DND-41 (cell line): Measurements from ENCODE around the gene UTF1.

ENCODE experiments used
- ATAC-seq: fragments of 200-7000 bp; cut with Tn5 transposase; 3 replicates; pipeline ENCODE4 v1.9.1; 2021; ENCODE audit warnings: low read depth; ENCODE audit not compliant: insufficient read depth
- DNase-seq: peaks from one replicate; pipeline ENCODE4 v3.0.0-alpha.2; 2020
- H2AFZ ChIP-seq: 2 replicates; pipeline ENCODE4 v1.6.0; 2012; ENCODE audit warnings: low read depth, low read length
- H3K27ac ChIP-seq: 2 replicates; pipeline ENCODE4 v1.5.1; 2012; ENCODE audit warnings: low read length, inconsistent platforms
- H3K27me3 ChIP-seq: fragments of 200-600 bp; sonication (generic); 2 replicates; pipeline ENCODE4 v1.6.0; 2012; ENCODE audit warnings: low read length, mild to moderate bottlenecking, inconsistent platforms; ENCODE audit not compliant: insufficient read depth, poor library complexity
- H3K36me3 ChIP-seq: 2 replicates; pipeline ENCODE4 v1.5.1; 2012; ENCODE audit warnings: low read length, inconsistent platforms; ENCODE audit not compliant: insufficient read depth
- H3K4me1 ChIP-seq: 2 replicates; pipeline ENCODE4 v1.5.1; 2012; ENCODE audit warnings: mild to moderate bottlenecking, low read length; ENCODE audit not compliant: insufficient read depth
- H3K4me2 ChIP-seq: 2 replicates; pipeline ENCODE4 v1.6.0; 2012; ENCODE audit warnings: mild to moderate bottlenecking, moderate library complexity, low read length, inconsistent platforms; ENCODE audit not compliant: insufficient read depth
- H3K4me3 ChIP-seq, 2 experiments: fragments of 200-600 bp in 1 of 2; shearing (Covaris generic) in 1 of 2; 2 replicates each; pipeline ENCODE4 v1.5.1; 2012 to 2016; ENCODE audit warnings: inconsistent platforms in 2 of 2, low read length in 2 of 2, mild to moderate bottlenecking in 2 of 2, low read depth in 1 of 2, moderate library complexity in 1 of 2
- H3K79me2 ChIP-seq: 2 replicates; pipeline ENCODE4 v1.6.0; 2012; ENCODE audit warnings: low read length, inconsistent platforms; ENCODE audit not compliant: insufficient read depth
- H3K9ac ChIP-seq: 2 replicates; pipeline ENCODE4 v1.6.0; 2012; ENCODE audit warnings: low read depth, mild to moderate bottlenecking, inconsistent platforms, low read length, moderate library complexity
- H3K9me3 ChIP-seq: 2 replicates; pipeline ENCODE4 v1.5.1; 2012; ENCODE audit warnings: low read length, moderate library complexity, mild to moderate bottlenecking, inconsistent platforms; ENCODE audit not compliant: insufficient read depth, severe bottlenecking
- H4K20me1 ChIP-seq: 2 replicates; pipeline ENCODE4 v1.6.0; 2012; ENCODE audit warnings: low read length; ENCODE audit not compliant: insufficient read depth
- EZH2 ChIP-seq: IDR thresholded peaks from 3 replicates; pipeline ENCODE4 v1.6.1; 2012; ENCODE audit warnings: borderline replicate concordance, low read depth, mild to moderate bottlenecking, moderate library complexity, low read length, inconsistent platforms; ENCODE audit not compliant: severe bottlenecking
- TF ChIP-seq, protein P1 (sequence below): IDR thresholded peaks from 2 replicates; pipeline ENCODE4 v1.5.1; 2012; ENCODE audit warnings: borderline replicate concordance, low read length, moderate library complexity, mild to moderate bottlenecking; ENCODE audit not compliant: poor library complexity, severe bottlenecking; ENCODE audit errors: extremely low read depth

The UTF1 gene

DNA sequence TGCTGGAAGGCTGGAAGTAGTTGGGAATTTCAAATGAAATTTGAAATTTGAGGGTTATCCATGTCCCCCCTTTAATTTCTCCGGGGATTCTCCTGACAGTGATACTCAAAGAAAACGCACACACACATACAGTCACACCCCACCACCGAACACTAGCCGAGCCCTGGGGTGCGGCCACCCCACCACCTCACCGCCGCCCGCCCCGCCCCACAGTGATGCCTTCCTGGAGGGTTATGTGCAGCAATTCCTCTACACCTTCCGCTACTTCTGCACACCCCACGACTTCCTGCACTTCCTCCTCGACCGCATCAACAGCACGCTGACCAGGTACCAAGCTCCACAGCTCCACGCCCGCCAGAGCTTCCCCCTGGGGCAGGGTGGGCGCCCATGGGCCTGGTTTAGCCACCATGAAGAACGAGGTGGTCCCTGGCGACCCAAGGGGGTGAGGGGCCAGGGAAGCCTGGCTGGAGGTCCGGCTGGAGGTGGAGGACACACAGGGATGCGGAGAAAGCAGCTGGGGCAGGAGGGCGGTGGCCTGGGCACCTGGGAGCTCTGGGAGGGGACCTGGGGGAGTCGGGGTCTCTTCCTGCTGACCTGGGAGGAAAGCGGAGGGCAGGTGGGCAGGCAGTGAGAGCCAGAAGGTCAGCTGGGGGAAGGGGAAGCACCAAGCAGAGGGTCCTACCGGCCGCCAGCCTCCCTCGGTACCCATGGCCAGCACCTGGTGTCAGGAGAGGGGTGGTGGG, 19.4 kb upstream of the UTF1 start:
- no peak overlapping the region for H3K4me2 ChIP-seq
- no peak overlapping the region for H3K27ac ChIP-seq
- no peaks in the 10 kb centered on the region for H3K27me3 ChIP-seq
- no peaks in the 10 kb centered on the region for H3K9me3 ChIP-seq
- H3K79me2 ChIP-seq, result no peaks in the 10 kb centered on the region
- no peak for ATAC-seq
- H3K9ac ChIP-seq, result no peak overlapping the region
- no peaks in the 10 kb centered on the region for H3K4me1 ChIP-seq
- DNase-seq, result no peak
- no peaks in the 10 kb centered on the region for H3K36me3 ChIP-seq
- TF ChIP-seq EZH2, result no peak
- TF ChIP-seq, protein P1, sequence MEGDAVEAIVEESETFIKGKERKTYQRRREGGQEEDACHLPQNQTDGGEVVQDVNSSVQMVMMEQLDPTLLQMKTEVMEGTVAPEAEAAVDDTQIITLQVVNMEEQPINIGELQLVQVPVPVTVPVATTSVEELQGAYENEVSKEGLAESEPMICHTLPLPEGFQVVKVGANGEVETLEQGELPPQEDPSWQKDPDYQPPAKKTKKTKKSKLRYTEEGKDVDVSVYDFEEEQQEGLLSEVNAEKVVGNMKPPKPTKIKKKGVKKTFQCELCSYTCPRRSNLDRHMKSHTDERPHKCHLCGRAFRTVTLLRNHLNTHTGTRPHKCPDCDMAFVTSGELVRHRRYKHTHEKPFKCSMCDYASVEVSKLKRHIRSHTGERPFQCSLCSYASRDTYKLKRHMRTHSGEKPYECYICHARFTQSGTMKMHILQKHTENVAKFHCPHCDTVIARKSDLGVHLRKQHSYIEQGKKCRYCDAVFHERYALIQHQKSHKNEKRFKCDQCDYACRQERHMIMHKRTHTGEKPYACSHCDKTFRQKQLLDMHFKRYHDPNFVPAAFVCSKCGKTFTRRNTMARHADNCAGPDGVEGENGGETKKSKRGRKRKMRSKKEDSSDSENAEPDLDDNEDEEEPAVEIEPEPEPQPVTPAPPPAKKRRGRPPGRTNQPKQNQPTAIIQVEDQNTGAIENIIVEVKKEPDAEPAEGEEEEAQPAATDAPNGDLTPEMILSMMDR, result no peak
- peaks cover 7% of the 10 kb centered on the region; the same call in 1 of the 2 replicates for H4K20me1 ChIP-seq
- no peak overlapping the region for H3K4me3 ChIP-seq
- no peak overlapping the region for H2AFZ ChIP-seq

DNA sequence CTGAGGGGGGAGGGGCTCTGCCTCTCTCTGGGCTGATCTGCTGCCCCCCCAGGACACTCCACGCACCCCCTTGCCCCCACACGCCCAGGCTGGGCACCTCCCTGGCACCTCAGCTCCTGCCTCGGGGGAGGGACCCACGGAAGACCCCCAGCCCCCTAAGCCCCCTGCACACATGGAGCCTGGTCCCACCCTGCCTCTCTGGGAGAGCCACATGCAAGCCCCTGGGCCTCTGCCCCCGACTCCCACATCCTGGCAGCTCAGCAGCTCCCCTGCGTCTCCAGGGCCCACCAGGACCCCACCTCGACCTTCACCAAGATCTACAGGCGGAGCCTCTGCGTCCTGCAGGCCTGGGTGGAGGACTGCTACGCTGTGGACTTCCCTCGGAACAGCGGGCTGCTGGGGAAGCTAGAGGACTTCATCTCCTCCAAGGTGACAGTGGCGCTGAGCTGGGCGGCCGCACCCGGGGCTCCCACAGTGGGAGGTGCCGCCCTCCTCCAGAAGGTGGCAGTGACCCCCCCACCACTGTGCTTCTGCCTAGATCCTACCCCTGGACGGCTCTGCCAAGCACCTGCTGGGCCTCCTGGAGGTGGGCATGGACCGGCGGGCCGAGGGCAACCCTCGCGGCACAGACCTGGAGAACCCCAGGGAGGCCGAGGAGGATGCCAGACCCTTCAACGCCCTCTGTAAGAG, 18.7 kb upstream of the UTF1 start:
- Histone ChIP-seq H4K20me1 (peaks cover 7% of the 10 kb centered on the region; the same call in 1 of the 2 replicates), H2AFZ (no peak overlapping the region), H3K79me2 (no peaks in the 10 kb centered on the region), H3K9ac (no peak overlapping the region), H3K4me1 (no peaks in the 10 kb centered on the region), H3K4me2 (no peak overlapping the region), H3K27me3 (no peaks in the 10 kb centered on the region), H3K27ac (no peak overlapping the region), H3K36me3 (no peaks in the 10 kb centered on the region), H3K9me3 (no peaks in the 10 kb centered on the region), H3K4me3 (no peak overlapping the region)
- ATAC-seq (no peak; the same call in 2 of the 3 replicates), DNase-seq (no peak)
- no peak for TF ChIP-seq EZH2
- TF ChIP-seq, protein P1, result no peak

DNA sequence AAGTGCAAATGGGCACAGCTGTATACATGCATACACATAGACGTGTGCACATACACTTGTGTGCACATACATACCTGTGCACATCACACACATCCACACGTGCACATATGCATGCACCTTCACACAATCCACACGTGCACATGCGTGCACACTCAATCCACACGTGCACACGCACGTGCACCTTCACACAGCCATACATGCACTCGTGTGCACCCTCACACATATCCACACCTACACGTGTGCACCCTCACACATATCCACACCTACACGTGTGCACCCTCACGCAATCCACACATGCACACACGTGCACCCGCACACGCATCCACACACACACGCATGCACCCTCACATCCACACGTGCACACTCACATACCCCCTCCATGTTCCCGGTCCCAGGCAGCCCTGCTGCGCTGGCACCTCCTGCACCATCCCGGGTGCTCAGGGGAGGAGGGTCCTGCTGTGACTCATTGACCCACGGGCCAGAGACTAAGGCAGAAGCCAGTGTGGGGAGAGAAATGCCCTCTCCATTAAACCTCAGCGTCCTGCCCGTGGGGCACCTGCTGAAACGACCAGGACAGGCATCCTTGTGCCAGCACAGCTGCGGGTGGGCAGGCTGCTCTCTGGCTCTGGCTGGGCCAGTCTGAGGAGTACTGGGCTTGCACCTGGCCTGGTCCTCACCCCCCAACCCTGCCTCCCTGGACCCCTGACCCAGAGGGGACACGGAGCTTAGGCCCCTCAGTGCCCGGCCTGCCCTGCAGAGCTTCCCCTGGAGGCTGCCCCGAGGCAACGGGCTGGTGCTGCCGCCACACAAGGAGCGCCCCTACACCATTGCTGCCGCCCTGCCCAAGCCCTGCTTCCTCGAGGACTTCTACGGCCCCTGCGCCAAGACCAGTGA, 17.8 kb upstream of the UTF1 start:
- no peaks in the 10 kb centered on the region for H3K9me3 ChIP-seq
- H2AFZ ChIP-seq, result no peak overlapping the region
- no peak overlapping the region for H3K9ac ChIP-seq
- peaks cover 7% of the 10 kb centered on the region; the same call in 1 of the 2 replicates for H4K20me1 ChIP-seq
- TF ChIP-seq, protein P1, result no peak
- TF ChIP-seq EZH2, result no peak
- no peak overlapping the region for H3K4me3 ChIP-seq
- H3K4me1 ChIP-seq, result no peaks in the 10 kb centered on the region
- H3K27ac ChIP-seq, result no peak overlapping the region
- no peaks in the 10 kb centered on the region for H3K79me2 ChIP-seq
- no peaks in the 10 kb centered on the region for H3K36me3 ChIP-seq
- DNase-seq (no peak), ATAC-seq (no peak)
- no peaks in the 10 kb centered on the region for H3K27me3 ChIP-seq
- H3K4me2 ChIP-seq, result no peak overlapping the region
